H9 (cell line): ENCODE results near the gene PKD2L2. TPM values are rescaled to one million over a fixed set of nuclear protein-coding genes. Genes with fewer than 3 reads are reported as not detected.

Source experiments
- DNase-seq: peaks from one replicate; pipeline ENCODE4 v3.0.0-alpha.2; 2017
- H2AFZ ChIP-seq: one replicate; pipeline ENCODE4 v1.6.1; 2013; ENCODE audit warnings: mild to moderate bottlenecking, low read length, control low read depth, moderate library complexity
- H2AK5ac ChIP-seq: 2 replicates; pipeline ENCODE4 v1.6.1; 2013; ENCODE audit warnings: low read length, control low read depth, mixed read lengths; ENCODE audit not compliant: insufficient read length
- H2BK120ac ChIP-seq: one replicate; pipeline ENCODE4 v1.6.1; 2013; ENCODE audit warnings: low read depth, mild to moderate bottlenecking, low read length, control low read depth, inconsistent platforms; ENCODE audit not compliant: poor library complexity, severe bottlenecking
- H2BK12ac ChIP-seq: 2 replicates; pipeline ENCODE4 v1.6.1; 2013; ENCODE audit warnings: low read length, control low read depth, mixed read lengths, low read depth; ENCODE audit not compliant: insufficient read length
- H2BK15ac ChIP-seq: 2 replicates; pipeline ENCODE4 v1.6.1; 2013; ENCODE audit warnings: low read depth, low read length, control low read depth
- H2BK20ac ChIP-seq: one replicate; pipeline ENCODE4 v1.6.1; 2013; ENCODE audit warnings: low read depth, mild to moderate bottlenecking, low read length, control low read depth, inconsistent platforms; ENCODE audit not compliant: poor library complexity, severe bottlenecking
- H2BK5ac ChIP-seq: 2 replicates; pipeline ENCODE4 v1.6.1; 2013; ENCODE audit warnings: low read length, control low read depth, mixed read lengths; ENCODE audit not compliant: insufficient read length
- H3K14ac ChIP-seq: 2 replicates; pipeline ENCODE4 v1.6.1; 2013; ENCODE audit warnings: low read length, control low read depth; ENCODE audit not compliant: insufficient read depth
- H3K18ac ChIP-seq: 2 replicates; pipeline ENCODE4 v1.6.1; 2013; ENCODE audit warnings: low read depth, mild to moderate bottlenecking, mixed read lengths, low read length, control low read depth; ENCODE audit not compliant: insufficient read length
- H3K23ac ChIP-seq: 2 replicates; pipeline ENCODE4 v1.6.1; 2013; ENCODE audit warnings: low read length, control low read depth, mixed read lengths, low read depth; ENCODE audit not compliant: insufficient read length
- H3K23me2 ChIP-seq: 2 replicates; pipeline ENCODE4 v1.6.1; 2013; ENCODE audit warnings: low read depth, mild to moderate bottlenecking, mixed read lengths, low read length, control low read depth; ENCODE audit not compliant: insufficient read length, poor library complexity, severe bottlenecking
- H3K27ac ChIP-seq: 2 replicates; pipeline ENCODE4 v1.5.1; 2013; ENCODE audit warnings: low read length, control low read depth, mixed read lengths, low read depth; ENCODE audit not compliant: insufficient read length
- H3K27me3 ChIP-seq: 2 replicates; pipeline ENCODE4 v1.6.1; 2013; ENCODE audit warnings: low read length, control low read depth, inconsistent platforms; ENCODE audit not compliant: insufficient read depth
- H3K4ac ChIP-seq: 2 replicates; pipeline ENCODE4 v1.6.1; 2013; ENCODE audit warnings: low read depth, mild to moderate bottlenecking, control low read depth, inconsistent platforms, low read length, moderate library complexity
- H3K4me1 ChIP-seq: 2 replicates; pipeline ENCODE4 v1.6.1; 2013; ENCODE audit warnings: low read length, control low read depth, inconsistent platforms; ENCODE audit not compliant: insufficient read depth
- H3K4me2 ChIP-seq: 2 replicates; pipeline ENCODE4 v1.6.1; 2013; ENCODE audit warnings: low read length, control low read depth, mixed read lengths; ENCODE audit not compliant: insufficient read length, insufficient read depth
- H3K56ac ChIP-seq: 2 replicates; pipeline ENCODE4 v1.6.1; 2013; ENCODE audit warnings: low read depth, mild to moderate bottlenecking, mixed read lengths, low read length, control low read depth; ENCODE audit not compliant: insufficient read length
- H3K79me1 ChIP-seq: 2 replicates; pipeline ENCODE4 v1.6.1; 2013; ENCODE audit warnings: low read depth, mild to moderate bottlenecking, moderate library complexity, low read length, control low read depth, inconsistent platforms; ENCODE audit not compliant: insufficient read depth, poor library complexity, severe bottlenecking
- H3K79me2 ChIP-seq: 2 replicates; pipeline ENCODE4 v1.6.1; 2013; ENCODE audit warnings: low read length, control low read depth, inconsistent platforms; ENCODE audit not compliant: insufficient read depth
- H3K9ac ChIP-seq: 2 replicates; pipeline ENCODE4 v1.6.1; 2013; ENCODE audit warnings: low read length, control low read depth, mixed read lengths; ENCODE audit not compliant: insufficient read length; ENCODE audit errors: extremely low read depth
- H3K9me3 ChIP-seq: one replicate; pipeline ENCODE4 v1.6.1; 2013; ENCODE audit warnings: low read depth, low read length, inconsistent platforms; ENCODE audit not compliant: control insufficient read depth
- H3T11ph ChIP-seq: one replicate; pipeline ENCODE4 v1.6.1; 2013; ENCODE audit warnings: mild to moderate bottlenecking, low read length, control low read depth, inconsistent platforms
- H4K20me1 ChIP-seq: one replicate; pipeline ENCODE4 v1.6.1; 2013; ENCODE audit not compliant: control insufficient read depth, insufficient read length, insufficient read depth
- H4K5ac ChIP-seq: 2 replicates; pipeline ENCODE4 v1.6.1; 2013; ENCODE audit warnings: low read depth, mild to moderate bottlenecking, mixed read lengths, low read length, control low read depth; ENCODE audit not compliant: insufficient read length
- H4K8ac ChIP-seq: replicated peaks from 2 replicates; pipeline ENCODE4 v1.6.1; 2013; ENCODE audit warnings: low read length, control low read depth, mixed read lengths, low read depth; ENCODE audit not compliant: insufficient read length
- H4K91ac ChIP-seq: 2 replicates; pipeline ENCODE4 v1.6.1; 2013; ENCODE audit warnings: low read depth, mild to moderate bottlenecking, moderate library complexity, mixed read lengths, low read length, control low read depth; ENCODE audit not compliant: insufficient read length
- H3K27ac Mint-ChIP-seq, 3 experiments: 2 replicates in 2 of 3; 3 replicates in 1 of 3; pipeline ENCODE4 v1.8.0; 2020 to 2021; ENCODE audit warnings: mixed read lengths in 3 of 3, mild to moderate bottlenecking in 1 of 3, moderate library complexity in 1 of 3
- H3K27me3 Mint-ChIP-seq: 2 replicates; pipeline ENCODE4 v1.8.0; 2021; ENCODE audit warnings: low read depth, mild to moderate bottlenecking, moderate library complexity, mixed read lengths
- H3K36me3 Mint-ChIP-seq, 3 experiments: 2 replicates in 2 of 3; 3 replicates in 1 of 3; pipeline ENCODE4 v1.8.0; 2020 to 2021; ENCODE audit warnings: low read depth in 3 of 3, mixed read lengths in 3 of 3; ENCODE audit not compliant: insufficient read depth in 1 of 3
- H3K4me1 Mint-ChIP-seq, 2 experiments: 2 replicates each; pipeline ENCODE4 v1.8.0; 2020; ENCODE audit warnings: mixed read lengths in 2 of 2
- H3K4me3 Mint-ChIP-seq, 2 experiments: 2 replicates in 1 of 2; 3 replicates in 1 of 2; pipeline ENCODE4 v1.8.0; 2020 to 2021; ENCODE audit warnings: mild to moderate bottlenecking in 2 of 2, mixed read lengths in 2 of 2, moderate library complexity in 1 of 2
- H3K9me3 Mint-ChIP-seq, 2 experiments: 2 replicates in 1 of 2; 3 replicates in 1 of 2; pipeline ENCODE4 v1.8.0; 2020; ENCODE audit warnings: mild to moderate bottlenecking in 2 of 2, mixed read lengths in 2 of 2, moderate library complexity in 1 of 2
- WGBS: extraction: QIAGEN DNeasy Blood & Tissue Kit; methylation state at CpG from one replicate; pipeline ENCODE4 v1.1.7; 2013; ENCODE audit warnings: missing lambda C conversion rate, low lambda C conversion rate, mixed read lengths; ENCODE audit not compliant: insufficient read length; ENCODE audit errors: extremely low coverage; 5-methylcytosine and 5-hydroxymethylcytosine counted together
- total RNA-seq: library from RNA; stranded (reverse); gene quantifications from 2 replicates; pipeline ENCODE4 v1.2.1, GENCODE V29; 2021
- TF ChIP-seq, protein P1 (sequence below): fragments of 200-600 bp; sonication (generic); conservative IDR thresholded peaks from 3 replicates; pipeline ENCODE4 v1.8.0; 2021; ENCODE audit warnings: antibody characterized with exemption, mild to moderate bottlenecking

PKD2L2 gene
- total RNA-seq, 1 experiment from 2014 or later, result not detected

GRCh38 chr5:137867664-137868063 lies 21.6 kb upstream of the PKD2L2 start, which contains the start of gene MYOT:
TSS of gene MYOT (plus strand) at chr5:137867860. CDS start at chr5:137870652, 2,792 bp downstream.
- Histone ChIP-seq H3T11ph (no peak within 1 kb of the TSS), H4K91ac (no peak within 1 kb of the TSS), H3K23me2 (no peaks in the 10 kb centered on the region), H3K27me3 (no peaks in the 10 kb centered on the region), H3K56ac (no peak within 1 kb of the TSS), H3K79me1 (no peaks in the 10 kb centered on the region), H3K4me1 (no peaks in the 10 kb centered on the region), H2BK5ac (no peak within 1 kb of the TSS), H2BK12ac (no peak within 1 kb of the TSS), H2BK120ac (no peak within 1 kb of the TSS), H3K4ac (no peak within 1 kb of the TSS), H4K5ac (no peak within 1 kb of the TSS), H3K23ac (no peak within 1 kb of the TSS), H3K18ac (no peak within 1 kb of the TSS), H3K79me2 (no peaks in the 10 kb centered on the region), H2BK15ac (no peak within 1 kb of the TSS), H4K20me1 (no peaks in the 10 kb centered on the region), H2BK20ac (no peak within 1 kb of the TSS), H2AK5ac (no peak within 1 kb of the TSS), H3K27ac (no peak within 1 kb of the TSS), H3K9me3 (no peaks in the 10 kb centered on the region), H3K4me2 (no peak within 1 kb of the TSS), H3K9ac (no peak within 1 kb of the TSS), H3K14ac (no peak within 1 kb of the TSS), H2AFZ (no peak within 1 kb of the TSS), H4K8ac (no peak within 1 kb of the TSS)
- DNase-seq, result no peak
- no peak within 1 kb of the TSS for H3K4me3 Mint-ChIP-seq
- peaks cover 2% of the 10 kb centered on the region for H3K27me3 Mint-ChIP-seq
- H3K4me1 Mint-ChIP-seq, result peaks cover 0 to 3% of the 10 kb centered on the region in 2 experiments; a peak in 1 of 4 replicates
- H3K9me3 Mint-ChIP-seq, result no peaks in the 10 kb centered on the region; a peak in 1 of 5 replicates
- WGBS, result no CpG with 5 or more reads among the region's 3 CpGs
- no peak within 1 kb of the TSS for H3K27ac Mint-ChIP-seq
- TF ChIP-seq, protein P1, sequence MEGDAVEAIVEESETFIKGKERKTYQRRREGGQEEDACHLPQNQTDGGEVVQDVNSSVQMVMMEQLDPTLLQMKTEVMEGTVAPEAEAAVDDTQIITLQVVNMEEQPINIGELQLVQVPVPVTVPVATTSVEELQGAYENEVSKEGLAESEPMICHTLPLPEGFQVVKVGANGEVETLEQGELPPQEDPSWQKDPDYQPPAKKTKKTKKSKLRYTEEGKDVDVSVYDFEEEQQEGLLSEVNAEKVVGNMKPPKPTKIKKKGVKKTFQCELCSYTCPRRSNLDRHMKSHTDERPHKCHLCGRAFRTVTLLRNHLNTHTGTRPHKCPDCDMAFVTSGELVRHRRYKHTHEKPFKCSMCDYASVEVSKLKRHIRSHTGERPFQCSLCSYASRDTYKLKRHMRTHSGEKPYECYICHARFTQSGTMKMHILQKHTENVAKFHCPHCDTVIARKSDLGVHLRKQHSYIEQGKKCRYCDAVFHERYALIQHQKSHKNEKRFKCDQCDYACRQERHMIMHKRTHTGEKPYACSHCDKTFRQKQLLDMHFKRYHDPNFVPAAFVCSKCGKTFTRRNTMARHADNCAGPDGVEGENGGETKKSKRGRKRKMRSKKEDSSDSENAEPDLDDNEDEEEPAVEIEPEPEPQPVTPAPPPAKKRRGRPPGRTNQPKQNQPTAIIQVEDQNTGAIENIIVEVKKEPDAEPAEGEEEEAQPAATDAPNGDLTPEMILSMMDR, result no peak
- H3K36me3 Mint-ChIP-seq, result no peaks in the 10 kb centered on the region
